Neural progenitor cell (in vitro differentiated cells): Measurements from ENCODE around the gene MAF. TPM values are rescaled to one million over a fixed set of nuclear protein-coding genes. Genes with fewer than 3 reads are reported as not detected.

ENCODE experiments used
- DNase-seq: peaks from one replicate; pipeline ENCODE4 v3.0.0-alpha.2; 2016; ENCODE audit warnings: low spot score
- H2AFZ ChIP-seq: fragments of 200-600 bp; sonication (generic); replicated peaks from 2 replicates; pipeline ENCODE4 v1.6.1; 2016; ENCODE audit warnings: antibody characterized with exemption
- H3F3A ChIP-seq: fragments of 200-600 bp; sonication (generic); 2 replicates; pipeline ENCODE4 v1.6.1; 2016; ENCODE audit warnings: antibody characterized with exemption, low read depth
- H3K27ac ChIP-seq: fragments of 200-600 bp; sonication (generic); 2 replicates; pipeline ENCODE4 v1.5.1; 2016; ENCODE audit warnings: mild to moderate bottlenecking
- H3K27me3 ChIP-seq: fragments of 200-600 bp; sonication (generic); 2 replicates; pipeline ENCODE4 v1.6.1; 2016; ENCODE audit warnings: mild to moderate bottlenecking, moderate library complexity
- H3K36me3 ChIP-seq: fragments of 200-600 bp; sonication (generic); 2 replicates; pipeline ENCODE4 v1.5.1; 2016
- H3K4me1 ChIP-seq: fragments of 200-600 bp; sonication (generic); 2 replicates; pipeline ENCODE4 v1.6.1; 2016; ENCODE audit warnings: mixed run types
- H3K4me2 ChIP-seq: fragments of 200-600 bp; sonication (generic); 2 replicates; pipeline ENCODE4 v1.6.1; 2016
- H3K4me3 ChIP-seq: fragments of 200-600 bp; sonication (generic); 2 replicates; pipeline ENCODE4 v1.5.1; 2016
- H3K79me2 ChIP-seq: fragments of 200-600 bp; sonication (generic); 2 replicates; pipeline ENCODE4 v1.6.1; 2016; ENCODE audit warnings: low read depth
- H3K9ac ChIP-seq: fragments of 200-600 bp; sonication (generic); 2 replicates; pipeline ENCODE4 v1.6.1; 2016
- H3K9me3 ChIP-seq: fragments of 200-600 bp; sonication (generic); 2 replicates; pipeline ENCODE4 v1.5.1; 2016; ENCODE audit warnings: low read depth
- H4K20me1 ChIP-seq: fragments of 200-600 bp; sonication (generic); 2 replicates; pipeline ENCODE4 v1.6.1; 2016; ENCODE audit warnings: low read depth
- H3K27ac Mint-ChIP-seq: 3 replicates; pipeline ENCODE4 v1.8.0; 2021; ENCODE audit warnings: mixed read lengths
- H3K27me3 Mint-ChIP-seq: 2 replicates; pipeline ENCODE4 v1.8.0; 2022; ENCODE audit warnings: low read depth, mild to moderate bottlenecking, inconsistent platforms, moderate library complexity, mixed read lengths; ENCODE audit not compliant: insufficient read depth
- H3K36me3 Mint-ChIP-seq: 3 replicates; pipeline ENCODE4 v1.8.0; 2021; ENCODE audit warnings: mixed read lengths
- H3K4me1 Mint-ChIP-seq: 3 replicates; pipeline ENCODE4 v1.8.0; 2021; ENCODE audit warnings: mixed read lengths
- H3K4me3 Mint-ChIP-seq: 3 replicates; pipeline ENCODE4 v1.8.0; 2021; ENCODE audit warnings: mild to moderate bottlenecking, moderate library complexity, mixed read lengths
- H3K9me3 Mint-ChIP-seq: 3 replicates; pipeline ENCODE4 v1.8.0; 2020; ENCODE audit warnings: mixed read lengths
- CTCF ChIP-seq: fragments of 200-600 bp; sonication (generic); IDR thresholded peaks from 2 replicates; pipeline ENCODE4 v1.5.1; 2017; ENCODE audit warnings: antibody characterized with exemption, mild to moderate bottlenecking
- EZH2 ChIP-seq: fragments of 200-600 bp; sonication (generic); IDR thresholded peaks from 2 replicates; pipeline ENCODE4 v1.6.1; 2017; ENCODE audit warnings: antibody characterized with exemption, mild to moderate bottlenecking, moderate library complexity
- EZH2phosphoT487 ChIP-seq: fragments of 200-600 bp; sonication (generic); IDR thresholded peaks from 2 replicates; pipeline ENCODE4 v1.6.1; 2017; ENCODE audit warnings: antibody characterized with exemption
- total RNA-seq: library from RNA; depleted of rRNA; stranded (reverse); fragments of >200 nt; gene quantifications from 2 replicates; pipeline ENCODE4 v1.2.3, GENCODE V29; 2015; ENCODE audit warnings: low replicate concordance

MAF gene
- total RNA-seq, 1 donor from 2014 or later = 10.8 TPM

- no peak overlapping the region for H3K4me3 Mint-ChIP-seq
- peaks cover 11% of the 10 kb centered on the region for H3K27me3 Mint-ChIP-seq
- H3K4me3 ChIP-seq = no peak overlapping the region
- H3F3A ChIP-seq = no peaks in the 10 kb centered on the region
- no peaks in the 10 kb centered on the region for H3K79me2 ChIP-seq
- no peaks in the 10 kb centered on the region for H3K4me1 ChIP-seq
- no peak overlapping the region for H3K4me2 ChIP-seq
- no peak overlapping the region for H2AFZ ChIP-seq
- H4K20me1 ChIP-seq = no peaks in the 10 kb centered on the region
- no peaks in the 10 kb centered on the region for H3K36me3 ChIP-seq
- H3K27ac ChIP-seq = no peak overlapping the region
- TF ChIP-seq EZH2 = no peak
- no peak for TF ChIP-seq CTCF
- no peak for TF ChIP-seq EZH2phosphoT487
- no peaks in the 10 kb centered on the region for H3K9me3 ChIP-seq
- DNase-seq = no peak
- peaks cover 3% of the 10 kb centered on the region for H3K9me3 Mint-ChIP-seq
- no peak overlapping the region for H3K9ac ChIP-seq
- no peak overlapping the region for H3K27ac Mint-ChIP-seq
- H3K4me1 Mint-ChIP-seq = no peaks in the 10 kb centered on the region
- no peaks in the 10 kb centered on the region for H3K36me3 Mint-ChIP-seq
- H3K27me3 ChIP-seq = no peaks in the 10 kb centered on the region
Observed at GRCh38 chr16:79547085-79547484, 53.5 kb downstream of the MAF start.
